NCI-H146 (cell line): ENCODE measurements around the gene CD34.
A peak's percentile ranks its signal among the peaks of the same experiment; 100 is the strongest.

Experiments
- DNase-seq: peaks from one replicate; lab custom pipeline; 2025; lab: John Stamatoyannopoulos, UW

Gene CD34

DNA sequence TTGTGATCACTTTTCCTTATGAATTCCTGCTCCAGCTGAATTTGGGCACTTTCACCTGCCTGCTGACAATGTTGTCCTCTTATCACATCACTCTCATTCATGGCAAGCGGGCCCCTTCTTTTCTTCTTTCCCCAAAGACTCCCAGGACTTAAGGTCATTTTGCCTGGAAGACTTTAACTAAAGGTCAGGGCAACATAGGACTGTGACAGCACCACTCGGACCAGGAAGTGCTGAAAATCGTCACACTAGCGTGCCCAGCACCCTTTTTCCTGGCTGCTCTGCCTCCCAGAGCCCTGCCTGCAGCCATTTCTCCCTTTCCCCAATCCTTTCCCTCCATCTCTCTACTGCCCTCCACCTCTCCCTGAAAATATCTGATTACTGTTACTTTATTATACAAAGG is 35.4 kb downstream of the CD34 start:
- no peak for DNase-seq

GRCh38 chr1:207873055-207873890 is 37.7 kb downstream of the CD34 start:
- peak; percentile 26 for DNase-seq

GRCh38 chr1:207872621-207873020 is 38.3 kb downstream of the CD34 start:
- DNase-seq, result no peak

DNA sequence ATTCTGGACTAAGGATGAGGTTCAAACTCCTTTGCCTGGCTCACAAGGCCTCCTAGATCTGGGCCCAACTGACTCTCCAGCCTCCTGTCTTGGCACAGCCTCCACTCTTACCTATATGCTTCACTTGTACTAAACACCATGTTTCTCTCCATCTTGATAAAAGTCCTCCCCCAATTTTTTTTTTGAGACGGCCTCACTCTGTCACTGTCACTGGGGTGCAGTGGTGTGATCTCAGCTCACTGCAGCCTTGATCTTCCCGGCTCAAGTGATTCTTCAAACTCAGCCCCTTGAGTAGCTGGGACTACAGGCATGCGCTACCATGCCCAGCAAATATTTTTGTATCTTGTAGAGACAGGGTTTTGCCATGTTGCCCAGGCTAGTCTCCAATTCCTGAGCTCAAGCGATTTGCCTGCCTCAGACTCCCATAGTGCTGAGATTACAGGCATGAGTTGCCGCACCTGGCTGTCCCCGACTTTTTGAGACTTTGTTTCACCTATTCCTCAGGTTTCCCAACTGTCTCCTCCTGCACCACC is 39.7 kb downstream of the CD34 start:
- no peak for DNase-seq

DNA sequence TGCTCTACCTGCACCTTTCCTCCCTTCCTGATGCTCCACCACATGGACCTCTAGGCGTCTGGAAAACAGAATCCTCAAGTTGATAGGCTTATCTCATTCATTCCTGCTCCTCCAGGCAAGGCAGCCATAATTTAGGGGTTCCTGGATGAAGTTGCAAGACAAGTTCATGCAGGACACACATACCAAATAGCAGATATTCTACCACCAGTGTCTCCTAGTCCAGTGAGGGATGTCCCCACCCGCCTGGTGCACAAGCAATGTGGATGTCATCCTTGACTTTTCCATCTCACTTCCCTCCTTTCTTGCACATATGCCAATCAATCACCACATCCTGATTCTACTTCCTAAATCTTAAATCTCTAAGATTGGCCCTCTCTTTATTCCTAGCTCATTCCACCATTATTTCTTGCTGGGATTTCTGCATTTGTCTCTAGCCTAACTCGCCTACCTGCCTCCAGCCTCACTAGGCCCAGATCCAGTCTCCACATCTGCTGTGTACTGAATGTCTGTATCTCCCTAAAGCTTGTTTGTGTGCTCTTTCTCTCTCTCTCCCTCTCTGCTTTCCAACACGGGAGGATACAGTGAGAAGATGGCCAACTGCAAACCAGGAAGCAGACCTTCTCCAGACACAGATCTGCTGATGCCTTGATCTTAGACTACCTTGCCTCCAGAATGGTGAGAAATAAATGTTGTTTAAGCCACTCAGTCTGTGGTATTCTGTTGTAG is 40.5 kb downstream of the CD34 start:
- DNase-seq, result no peak

DNA sequence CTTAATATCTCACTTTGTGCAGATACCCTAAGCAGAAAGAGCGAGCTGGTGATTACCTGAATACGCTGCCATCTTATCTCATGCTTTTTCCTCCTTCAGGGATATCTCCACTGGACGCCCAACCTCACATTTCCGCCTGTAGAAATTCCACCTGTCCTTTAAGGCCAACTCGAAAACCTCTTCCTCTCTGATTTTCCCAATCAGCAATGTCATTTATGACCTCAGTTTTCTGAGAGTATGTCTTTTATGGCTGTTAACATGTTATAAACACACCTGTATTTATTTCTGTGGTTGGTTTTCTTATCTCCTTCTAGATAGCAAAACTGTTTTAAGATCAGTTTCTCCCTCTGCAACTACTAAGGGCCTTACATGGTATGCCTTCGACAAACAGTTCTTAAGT is 41.1 kb downstream of the CD34 start:
- no peak for DNase-seq

DNA sequence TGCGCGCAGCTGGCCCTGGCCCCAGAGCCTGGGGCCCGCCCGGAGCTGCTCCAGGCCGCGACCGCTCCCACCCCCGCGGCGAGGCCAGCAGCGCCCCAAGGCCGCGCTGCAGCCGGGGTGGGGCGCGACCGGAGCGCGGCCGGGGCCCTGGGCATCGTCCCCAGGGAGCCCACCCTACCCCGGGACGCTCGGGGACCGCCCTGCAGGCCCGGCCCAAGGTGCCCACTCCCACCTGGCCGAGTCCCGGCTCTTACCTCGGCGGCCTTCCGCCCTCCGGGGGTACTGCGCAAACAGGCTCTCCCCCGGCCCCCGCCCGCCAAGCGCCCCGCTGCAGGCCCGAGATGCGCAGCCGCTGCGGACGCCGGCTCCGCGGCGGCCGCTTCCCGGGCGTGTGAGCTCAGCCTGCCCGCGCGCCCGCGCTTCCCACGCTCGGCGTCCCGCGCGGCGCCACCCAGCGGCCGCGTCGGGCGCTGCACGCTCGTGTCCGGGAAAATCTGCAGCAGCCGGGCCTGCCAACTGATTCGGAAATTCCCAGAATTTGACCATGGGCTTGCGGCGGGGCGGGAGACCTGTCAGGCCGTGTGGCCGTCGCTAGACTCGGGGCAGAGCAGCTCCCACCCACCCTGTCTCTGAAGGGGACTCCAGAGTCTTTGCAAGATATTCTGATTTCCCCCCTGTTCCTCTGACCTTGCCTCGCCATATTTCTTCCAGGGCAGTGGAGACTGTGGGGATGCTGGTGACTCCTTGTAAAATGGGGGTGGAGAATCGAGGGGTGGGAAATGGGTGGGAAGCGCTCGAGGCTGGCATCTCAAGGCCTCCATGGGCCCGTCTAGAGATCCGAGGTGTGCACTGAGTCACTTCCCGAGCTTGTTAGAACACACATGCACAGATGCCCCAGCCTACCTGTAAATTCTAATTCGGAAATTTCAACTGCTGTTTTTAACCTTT is 41.9 kb downstream of the CD34 start:
- peak; percentile 73 for DNase-seq

DNA sequence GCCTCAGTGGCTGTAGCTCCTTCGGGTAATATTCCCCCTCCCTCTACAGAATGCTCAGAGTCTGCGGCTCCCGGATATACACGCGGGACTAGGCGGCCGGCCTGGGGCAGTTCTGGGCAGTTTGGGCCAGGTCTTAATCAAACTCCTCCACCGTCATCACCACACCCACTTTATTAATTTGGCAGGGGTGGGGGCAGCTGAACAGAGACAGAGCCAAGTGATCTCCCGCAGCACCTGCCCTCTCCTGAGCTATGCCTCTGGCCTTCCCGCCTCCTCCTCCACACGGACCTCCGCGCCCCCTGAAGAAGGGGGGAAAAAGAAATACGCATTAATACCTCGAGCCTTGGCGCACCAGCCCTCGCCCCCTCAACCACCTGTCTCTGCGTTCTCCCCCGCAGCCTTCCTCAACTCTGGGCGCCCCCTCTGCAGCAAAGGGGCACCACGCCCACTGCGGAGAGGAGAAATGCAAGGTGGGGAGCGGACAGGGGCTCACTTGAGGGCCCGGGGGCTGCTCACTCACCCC is 42.6 kb downstream of the CD34 start:
- peak; percentile 13 for DNase-seq

DNA sequence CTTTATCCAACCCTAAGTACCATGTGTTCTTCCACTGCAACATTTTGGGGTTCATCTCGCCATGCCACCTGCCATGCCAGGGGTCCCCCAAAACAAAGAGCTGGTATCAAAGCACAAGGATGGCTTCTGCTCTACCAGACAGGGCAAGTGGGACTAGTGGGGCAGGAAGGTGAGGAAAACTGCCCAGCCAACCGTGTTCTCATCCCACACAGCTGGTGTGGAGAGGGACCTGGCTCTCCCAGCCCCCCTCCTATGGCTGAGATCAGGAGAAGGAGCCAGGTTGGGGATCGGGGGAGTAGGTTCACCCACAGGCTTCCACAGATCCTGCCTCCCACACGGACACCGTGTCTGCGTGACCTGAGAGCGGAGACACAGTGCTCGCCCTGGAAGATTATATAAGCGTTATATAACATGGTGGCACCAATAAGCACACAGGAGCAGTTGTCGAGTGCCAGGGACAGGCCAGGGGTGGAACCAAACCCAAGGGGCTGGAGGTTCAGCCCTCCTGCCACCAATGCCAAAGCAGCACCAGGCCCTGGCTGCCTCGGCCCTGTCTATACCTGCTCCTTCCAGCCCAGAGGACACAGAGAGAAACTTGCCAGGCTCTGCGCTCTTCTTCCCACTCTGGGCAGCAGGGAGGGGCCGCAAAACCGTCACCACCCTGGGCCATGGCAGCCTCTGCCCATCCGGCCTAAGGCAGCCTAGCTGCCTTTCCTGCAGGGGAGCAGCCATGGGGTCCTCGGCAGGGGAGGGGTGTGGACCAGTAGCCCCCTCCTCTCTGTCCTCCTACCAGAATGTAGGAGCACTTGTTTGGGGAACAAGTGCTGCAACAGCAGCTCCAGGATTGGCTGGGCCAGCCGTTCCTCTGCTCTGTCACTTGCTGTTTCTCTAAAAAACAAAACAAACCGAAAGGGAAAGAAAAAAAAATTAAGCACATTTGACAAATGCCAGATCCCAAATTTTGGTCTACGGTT is 43.5 kb downstream of the CD34 start:
- no peak for DNase-seq

DNA sequence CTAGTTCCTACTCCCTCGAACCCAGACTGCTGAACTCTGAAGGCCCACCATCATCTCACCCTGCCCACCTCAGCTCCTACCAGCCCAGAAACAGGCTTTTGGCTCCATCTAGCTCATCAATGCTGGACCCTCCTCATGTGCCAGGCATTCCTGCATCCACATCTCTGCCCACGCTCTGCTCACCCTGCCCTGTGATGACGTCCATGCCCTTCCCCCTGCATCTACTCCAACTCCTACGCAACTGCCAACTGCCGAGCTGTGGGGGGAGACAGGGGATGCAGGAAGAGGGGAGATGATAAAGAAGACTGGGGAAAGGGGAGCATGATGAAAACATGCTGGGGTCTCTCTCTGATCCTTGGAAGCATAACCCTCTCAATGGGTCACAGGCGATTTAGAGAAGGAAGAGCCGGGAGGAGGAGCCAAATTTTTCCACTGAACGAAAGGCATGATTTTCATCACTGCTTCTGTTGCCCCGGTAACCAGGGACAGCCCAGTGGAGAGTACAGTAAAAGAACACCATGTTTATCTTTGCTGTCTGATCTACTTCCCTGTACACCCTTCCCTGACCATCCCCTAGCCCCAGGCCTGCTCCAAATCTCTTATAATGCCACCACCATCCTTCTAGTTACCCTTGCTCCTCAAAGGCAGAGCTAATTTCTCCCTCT is 44.3 kb downstream of the CD34 start:
- DNase-seq, result no peak

DNA sequence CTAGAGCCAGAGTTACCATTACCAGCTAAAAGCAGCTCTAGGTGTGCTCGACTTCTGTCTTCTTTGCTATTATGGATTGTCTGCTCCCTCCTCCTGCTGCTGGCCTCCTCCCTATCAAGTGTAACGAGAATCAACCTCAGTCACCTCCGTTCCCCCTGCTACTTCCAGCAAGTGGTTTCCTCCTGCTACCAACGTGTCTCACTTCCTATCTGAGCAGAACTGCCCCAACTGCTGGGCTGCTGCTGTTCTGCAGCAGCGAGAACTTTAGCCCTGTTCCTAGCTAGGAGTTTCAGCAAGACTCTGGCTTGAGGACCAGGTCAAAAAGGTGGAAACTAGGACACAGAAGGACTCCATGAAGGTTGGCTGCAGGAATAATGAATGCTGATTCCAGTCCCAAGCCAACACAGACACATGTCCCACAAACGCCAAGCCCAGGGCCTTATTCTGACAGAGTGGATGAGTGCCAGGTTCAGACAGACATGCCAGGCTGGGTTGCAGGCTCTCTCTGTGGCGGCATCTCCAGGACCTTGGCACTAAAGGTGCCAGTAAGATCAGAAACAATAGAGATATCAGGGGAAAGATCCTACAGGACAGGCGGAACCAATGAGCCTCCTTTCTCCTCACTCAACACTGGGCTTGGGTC is 46.9 kb downstream of the CD34 start:
- no peak for DNase-seq

GRCh38 chr1:207862241-207862787 is 48.6 kb downstream of the CD34 start:
- DNase-seq, result no peak

DNA sequence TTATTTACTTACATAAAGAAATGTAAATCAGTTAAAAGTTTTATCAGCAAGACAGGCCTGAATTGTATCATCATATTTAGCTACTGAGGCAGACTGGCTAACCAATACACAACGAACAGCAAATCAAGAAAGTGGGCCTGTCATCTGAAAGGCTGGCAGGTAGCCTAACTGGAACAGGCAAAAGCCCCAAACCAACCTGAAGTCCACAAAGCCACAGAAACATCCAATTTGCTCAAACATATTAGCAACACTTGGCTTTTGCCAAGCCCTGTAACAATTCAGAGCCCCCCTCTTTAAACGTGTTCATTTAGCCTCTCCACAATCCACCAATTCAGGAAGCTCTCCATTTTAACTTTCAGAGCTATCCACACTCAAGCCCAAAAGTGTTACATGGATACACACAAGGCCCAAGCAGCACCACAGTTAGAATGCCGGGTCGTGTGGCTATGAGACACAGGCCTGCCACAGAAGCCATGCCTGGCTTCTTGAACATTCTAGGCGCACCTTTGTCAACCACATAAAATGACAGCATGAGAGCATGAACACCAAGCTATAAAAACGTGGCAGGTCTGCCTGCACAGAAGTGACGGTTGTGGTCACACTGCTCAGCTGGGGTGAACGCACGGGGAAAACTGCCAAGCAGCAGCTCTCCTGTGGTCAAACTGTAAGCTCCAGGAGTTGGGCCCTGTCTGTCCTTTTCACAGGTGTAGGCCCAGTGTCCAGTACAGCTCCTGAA is 49.3 kb downstream of the CD34 start:
- DNase-seq, result no peak

DNA sequence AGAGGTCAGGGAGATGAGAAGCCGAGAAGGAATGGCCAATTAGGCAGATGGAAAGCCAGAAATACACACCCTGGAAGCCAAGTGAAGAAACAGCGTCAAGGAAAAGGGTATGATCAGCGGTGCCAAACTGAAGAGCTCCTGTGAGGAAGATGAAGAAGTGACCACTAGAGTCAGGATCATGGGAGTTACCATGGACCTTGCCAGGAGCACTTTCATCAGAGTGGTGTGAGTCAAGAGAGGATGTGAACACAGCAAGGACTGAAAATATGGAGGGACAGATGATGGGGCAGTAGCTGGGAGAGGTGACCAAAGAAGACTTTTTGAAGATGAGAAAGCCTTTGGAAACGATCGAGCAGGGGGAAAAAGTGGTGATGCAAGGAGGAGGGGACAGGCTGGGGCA is 50.4 kb downstream of the CD34 start:
- no peak for DNase-seq

DNA sequence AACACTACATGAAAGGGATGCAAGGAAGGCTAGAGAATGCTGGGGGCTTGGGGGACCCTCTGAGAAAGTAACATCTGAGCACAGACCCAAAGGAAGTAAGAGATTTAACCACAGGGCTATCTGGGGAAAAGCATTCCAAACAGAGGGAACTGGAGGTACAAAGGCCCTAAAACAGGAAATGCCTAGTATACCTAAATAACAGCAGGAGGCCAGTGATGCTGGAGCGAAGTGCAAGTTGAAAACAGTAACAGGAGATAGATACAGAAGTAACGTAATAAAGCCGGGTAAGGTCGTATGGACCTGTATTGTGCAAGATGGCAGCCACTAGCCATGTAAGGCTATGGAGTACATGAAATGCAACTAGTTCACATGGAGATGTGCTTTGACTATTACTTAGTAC is 52.1 kb downstream of the CD34 start:
- DNase-seq, result no peak

GRCh38 chr1:207858281-207858680 is 52.6 kb downstream of the CD34 start:
- no peak for DNase-seq

- no peak for DNase-seq
Observed at GRCh38 chr1:207857447-207857846, 53.5 kb downstream of the CD34 start.

DNA sequence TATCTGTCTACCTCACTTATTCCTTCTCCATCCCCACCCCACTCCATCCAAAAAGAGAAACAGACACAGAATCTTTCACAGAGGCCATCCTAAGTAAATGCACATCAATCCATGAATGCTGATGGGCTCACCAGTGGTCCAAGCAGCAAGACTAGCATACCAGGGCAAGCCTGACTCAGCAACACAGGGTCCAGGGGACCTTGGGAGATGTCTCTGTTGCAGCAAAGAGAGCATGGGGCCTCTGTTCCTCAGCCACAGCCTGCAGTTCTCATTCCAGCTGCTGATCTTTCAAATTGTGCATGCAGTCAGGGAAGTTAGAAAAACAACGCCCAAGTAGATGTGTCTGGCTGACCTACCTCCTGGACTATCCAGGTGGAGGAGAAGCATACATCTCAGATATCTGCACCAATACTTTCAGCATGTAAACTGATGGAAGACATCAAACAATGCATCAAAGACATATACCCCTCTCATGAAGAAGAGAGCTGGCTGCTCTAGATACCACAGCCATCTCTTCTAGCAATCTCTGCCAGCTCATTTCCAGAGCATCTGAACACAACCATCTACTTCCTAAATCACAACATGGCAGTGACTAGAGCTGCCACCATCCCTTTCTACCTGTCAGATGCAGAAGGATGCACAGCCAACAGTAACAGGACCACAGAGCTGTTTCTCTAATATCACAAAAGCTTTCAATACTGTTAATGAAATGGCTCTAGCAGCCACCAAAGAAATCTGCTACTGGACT is 54.5 kb downstream of the CD34 start:
- no peak for DNase-seq
